Neural cell (in vitro differentiated cells): ENCODE data around the gene PRKCE.

ENCODE experiments used
- EZH2 ChIP-seq: fragments of 200-600, 300-800 bp; shearing (Covaris generic), sonication (generic); IDR thresholded peaks from 2 replicates; pipeline ENCODE4 v1.6.1; 2014; ENCODE audit warnings: antibody characterized with exemption, low read length, borderline replicate concordance, mild to moderate bottlenecking; ENCODE audit not compliant: insufficient read depth, poor library complexity, severe bottlenecking
- RAD21 ChIP-seq: fragments of 450-650 bp; conservative IDR thresholded peaks from 2 replicates; pipeline ENCODE4 v1.6.1; 2014; ENCODE audit warnings: antibody characterized with exemption, mild to moderate bottlenecking, moderate library complexity
- REST ChIP-seq: IDR thresholded peaks from 2 replicates; pipeline ENCODE4 v1.6.1; 2012; ENCODE audit warnings: borderline replicate concordance
- TAF1 ChIP-seq: IDR thresholded peaks from 2 replicates; pipeline ENCODE4 v1.6.1; 2012; ENCODE audit warnings: low read depth
- TF ChIP-seq, protein P1 (sequence below): fragments of 450-650 bp; IDR thresholded peaks from 2 replicates; pipeline ENCODE4 v1.5.1; 2014; ENCODE audit warnings: antibody characterized with exemption, mild to moderate bottlenecking, moderate library complexity; ENCODE audit not compliant: poor library complexity, severe bottlenecking

DNA sequence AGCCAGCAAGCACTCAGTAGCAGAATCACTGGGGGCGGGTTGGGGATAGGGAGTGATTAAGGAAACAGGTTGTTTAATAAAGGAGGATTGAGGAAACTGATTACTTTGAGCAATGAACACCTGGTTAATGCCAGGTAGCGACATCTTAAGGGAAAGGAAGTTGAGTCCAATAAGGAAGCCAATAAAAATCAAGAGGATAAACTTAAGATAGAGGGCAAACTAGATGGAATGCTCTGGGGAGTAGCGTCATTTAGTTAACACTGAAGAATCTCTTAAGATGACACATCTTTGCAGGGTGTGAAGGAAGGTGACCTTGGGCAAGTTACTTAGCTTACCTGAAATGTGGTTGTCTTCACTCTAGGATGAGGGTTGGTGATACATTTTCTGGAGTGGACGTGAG is 242.7 kb downstream of the PRKCE start:
- TF ChIP-seq, protein P1, sequence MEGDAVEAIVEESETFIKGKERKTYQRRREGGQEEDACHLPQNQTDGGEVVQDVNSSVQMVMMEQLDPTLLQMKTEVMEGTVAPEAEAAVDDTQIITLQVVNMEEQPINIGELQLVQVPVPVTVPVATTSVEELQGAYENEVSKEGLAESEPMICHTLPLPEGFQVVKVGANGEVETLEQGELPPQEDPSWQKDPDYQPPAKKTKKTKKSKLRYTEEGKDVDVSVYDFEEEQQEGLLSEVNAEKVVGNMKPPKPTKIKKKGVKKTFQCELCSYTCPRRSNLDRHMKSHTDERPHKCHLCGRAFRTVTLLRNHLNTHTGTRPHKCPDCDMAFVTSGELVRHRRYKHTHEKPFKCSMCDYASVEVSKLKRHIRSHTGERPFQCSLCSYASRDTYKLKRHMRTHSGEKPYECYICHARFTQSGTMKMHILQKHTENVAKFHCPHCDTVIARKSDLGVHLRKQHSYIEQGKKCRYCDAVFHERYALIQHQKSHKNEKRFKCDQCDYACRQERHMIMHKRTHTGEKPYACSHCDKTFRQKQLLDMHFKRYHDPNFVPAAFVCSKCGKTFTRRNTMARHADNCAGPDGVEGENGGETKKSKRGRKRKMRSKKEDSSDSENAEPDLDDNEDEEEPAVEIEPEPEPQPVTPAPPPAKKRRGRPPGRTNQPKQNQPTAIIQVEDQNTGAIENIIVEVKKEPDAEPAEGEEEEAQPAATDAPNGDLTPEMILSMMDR = no peak
- TF ChIP-seq EZH2 = no peak
- no peak for TF ChIP-seq TAF1
- no peak for TF ChIP-seq RAD21
- TF ChIP-seq REST = no peak
